Loucy (cell line): Measurements from ENCODE around the gene EPB41L1.

Source experiments
- H2AFZ ChIP-seq: fragments of 200-600 bp; sonication (generic); 2 replicates; pipeline ENCODE4 v1.6.0; 2016; ENCODE audit warnings: antibody characterized with exemption, mild to moderate bottlenecking, low read length, moderate library complexity
- H3F3A ChIP-seq: fragments of 200-600 bp; 2 replicates; pipeline ENCODE4 v1.6.0; 2016; ENCODE audit warnings: antibody characterized with exemption, low read depth, mild to moderate bottlenecking
- H3K27me3 ChIP-seq: fragments of 200-600 bp; sonication (generic); 2 replicates; pipeline ENCODE4 v1.6.1; 2014; ENCODE audit warnings: low read length, mild to moderate bottlenecking; ENCODE audit not compliant: insufficient read depth, poor library complexity, severe bottlenecking
- H3K36me3 ChIP-seq: fragments of 200-600 bp; sonication (generic); 2 replicates; pipeline ENCODE4 v1.6.1; 2016; ENCODE audit warnings: low read length; ENCODE audit not compliant: insufficient read depth
- H3K4me1 ChIP-seq: fragments of 200-600 bp; sonication (generic); 2 replicates; pipeline ENCODE4 v1.5.1; 2014; ENCODE audit warnings: low read length, mild to moderate bottlenecking; ENCODE audit not compliant: insufficient read depth, poor library complexity, severe bottlenecking
- H3K4me2 ChIP-seq: fragments of 200-600 bp; sonication (generic); 2 replicates; pipeline ENCODE4 v1.6.0; 2014; ENCODE audit warnings: antibody characterized with exemption, low read length, low read depth, mild to moderate bottlenecking; ENCODE audit not compliant: poor library complexity, severe bottlenecking
- H3K4me3 ChIP-seq: fragments of 200-600 bp; sonication (generic); 2 replicates; pipeline ENCODE4 v1.5.1; 2014; ENCODE audit warnings: low read length, mild to moderate bottlenecking, mixed read lengths; ENCODE audit not compliant: poor library complexity, severe bottlenecking
- H3K79me2 ChIP-seq: fragments of 200-600 bp; sonication (generic); 2 replicates; pipeline ENCODE4 v1.6.1; 2014; ENCODE audit warnings: low read length; ENCODE audit not compliant: insufficient read depth
- H3K9ac ChIP-seq: fragments of 200-600 bp; sonication (generic); 2 replicates; pipeline ENCODE4 v1.6.0; 2014; ENCODE audit warnings: mild to moderate bottlenecking, low read depth, low read length, moderate library complexity; ENCODE audit not compliant: poor library complexity, severe bottlenecking
- H3K9me2 ChIP-seq: fragments of 200-600 bp; sonication (generic); replicated peaks from 2 replicates; pipeline ENCODE4 v1.6.1; 2016; ENCODE audit warnings: low read depth, low read length, mixed read lengths
- H3K9me3 ChIP-seq: fragments of 200-600 bp; sonication (generic); 2 replicates; pipeline ENCODE4 v1.6.1; 2014; ENCODE audit warnings: mild to moderate bottlenecking, antibody characterized with exemption, low read length, low read depth; ENCODE audit not compliant: insufficient read depth
- H4K20me1 ChIP-seq: fragments of 200-600 bp; sonication (generic); 2 replicates; pipeline ENCODE4 v1.6.0; 2014; ENCODE audit warnings: antibody characterized with exemption, low read length, mild to moderate bottlenecking; ENCODE audit not compliant: insufficient read depth, poor library complexity, severe bottlenecking
- CTCF ChIP-seq: fragments of 200-600 bp; sonication (generic); conservative IDR thresholded peaks from 2 replicates; pipeline ENCODE4 v1.5.1; 2014; ENCODE audit warnings: mild to moderate bottlenecking, antibody characterized with exemption, low read length
- EZH2phosphoT487 ChIP-seq: fragments of 200-600 bp; IDR thresholded peaks from 2 replicates; pipeline ENCODE4 v1.6.1; 2018; ENCODE audit warnings: antibody characterized with exemption, mild to moderate bottlenecking, moderate library complexity, borderline replicate concordance

The EPB41L1 gene

GRCh38 chr20:36199345-36200257 is 45.1 kb downstream of the EPB41L1 start:
- H3K9me2 ChIP-seq, result no peaks in the 10 kb centered on the region
- H3K36me3 ChIP-seq, result no peaks in the 10 kb centered on the region
- H3K4me2 ChIP-seq, result no peak overlapping the region

GRCh38 chr20:36200451-36200850 is 45.9 kb downstream of the EPB41L1 start:
- Histone ChIP-seq H3F3A (no peaks in the 10 kb centered on the region), H3K9me3 (no peaks in the 10 kb centered on the region), H3K79me2 (no peaks in the 10 kb centered on the region), H3K9ac (no peak overlapping the region), H3K4me3 (no peak overlapping the region), H3K36me3 (no peaks in the 10 kb centered on the region), H3K4me2 (no peak overlapping the region), H3K9me2 (no peaks in the 10 kb centered on the region), H3K27me3 (no peaks in the 10 kb centered on the region), H2AFZ (no peak overlapping the region), H4K20me1 (no peaks in the 10 kb centered on the region), H3K4me1 (no peaks in the 10 kb centered on the region)
- no peak for TF ChIP-seq CTCF
- TF ChIP-seq EZH2phosphoT487, result no peak

More at GRCh38 chr20:36199345-36200257, 45.1 kb downstream of the EPB41L1 start:
- Histone ChIP-seq H3K27me3 (no peaks in the 10 kb centered on the region), H3K4me1 (no peaks in the 10 kb centered on the region), H3K9me3 (no peaks in the 10 kb centered on the region), H3K4me3 (no peak overlapping the region), H3F3A (no peaks in the 10 kb centered on the region), H3K79me2 (no peaks in the 10 kb centered on the region), H4K20me1 (no peaks in the 10 kb centered on the region), H3K9ac (no peak overlapping the region), H2AFZ (no peak overlapping the region)
- TF ChIP-seq EZH2phosphoT487 (no peak), CTCF (peak; percentile 86)

- Histone ChIP-seq H4K20me1 (no peaks in the 10 kb centered on the region), H3K27me3 (no peaks in the 10 kb centered on the region), H3K79me2 (no peaks in the 10 kb centered on the region), H3K9ac (no peak overlapping the region), H2AFZ (no peak overlapping the region), H3K4me3 (no peak overlapping the region), H3K4me1 (no peaks in the 10 kb centered on the region), H3K36me3 (no peaks in the 10 kb centered on the region), H3K9me3 (no peaks in the 10 kb centered on the region), H3K9me2 (no peaks in the 10 kb centered on the region), H3K4me2 (no peak overlapping the region), H3F3A (no peaks in the 10 kb centered on the region)
- TF ChIP-seq CTCF, result no peak
- no peak for TF ChIP-seq EZH2phosphoT487
These were observed 46.7 kb downstream of the EPB41L1 start for GRCh38 chr20:36201198-36201597.
